WTC11 (cell line): ENCODE measurements around the gene NUMA1. TPM values are rescaled to one million over a fixed set of nuclear protein-coding genes. Genes with fewer than 3 reads are reported as not detected.

Source experiments
- ATAC-seq: fragments of 200-7000 bp; cut with Tn5 transposase; 2 replicates; pipeline ENCODE4 v1.10.0; 2021; ENCODE audit warnings: mild to moderate bottlenecking, moderate library complexity
- CTCF ChIA-PET: fragments of 300-600 bp; sonication (Branson Sonifier 250); formaldehyde crosslinking; loops from one replicate; lab custom pipeline; 2021; ENCODE audit warnings: antibody characterized with exemption; lab: Charles Lee
- POLR2A ChIA-PET: fragments of 350-600 bp; sonication (Branson Sonifier 250); formaldehyde crosslinking; loops from one replicate; lab custom pipeline; 2021; ENCODE audit warnings: antibody characterized with exemption; lab: Charles Lee
- DNase-seq: peaks from one replicate; pipeline ENCODE4 v3.0.0; 2021; ENCODE audit warnings: low spot score
- H3K27ac Mint-ChIP-seq: 2 replicates; pipeline ENCODE4 v1.8.0; 2021; ENCODE audit warnings: mixed read lengths
- H3K27me3 Mint-ChIP-seq: 2 replicates; pipeline ENCODE4 v1.8.0; 2021; ENCODE audit warnings: low read depth, mild to moderate bottlenecking, moderate library complexity, mixed read lengths
- H3K36me3 Mint-ChIP-seq: 2 replicates; pipeline ENCODE4 v1.8.0; 2021; ENCODE audit warnings: mixed read lengths
- H3K4me1 Mint-ChIP-seq: 2 replicates; pipeline ENCODE4 v1.8.0; 2022; ENCODE audit warnings: mixed read lengths
- H3K4me3 Mint-ChIP-seq: 2 replicates; pipeline ENCODE4 v1.8.0; 2021; ENCODE audit warnings: mild to moderate bottlenecking, moderate library complexity, mixed read lengths
- H3K9me3 Mint-ChIP-seq: 2 replicates; pipeline ENCODE4 v1.8.0; 2021; ENCODE audit warnings: mixed read lengths
- AR ChIP-seq: fragments of 250-450 bp; sonication (Bioruptor Pico); IDR thresholded peaks from 2 replicates; pipeline ENCODE4 v1.9.0; 2021; ENCODE audit warnings: mild to moderate bottlenecking
- ATF3 ChIP-seq: sonication (generic); formaldehyde crosslinking; conservative IDR thresholded peaks from 2 replicates; pipeline ENCODE4 v1.8.1; 2022; ENCODE audit warnings: mild to moderate bottlenecking, missing genetic modification reagents
- CDX4 ChIP-seq: fragments of 250-450 bp; sonication (Bioruptor Pico); IDR thresholded peaks from 2 replicates; pipeline ENCODE4 v1.9.0; 2021; ENCODE audit warnings: moderate library complexity, mild to moderate bottlenecking, inconsistent platforms, borderline replicate concordance
- CREM ChIP-seq: sonication (generic); formaldehyde crosslinking; IDR thresholded peaks from 2 replicates; pipeline ENCODE4 v1.8.1; 2022; ENCODE audit warnings: mild to moderate bottlenecking, missing genetic modification reagents, moderate library complexity
- E2F1 ChIP-seq: sonication (generic); formaldehyde crosslinking; IDR thresholded peaks from 2 replicates; pipeline ENCODE4 v1.8.0; 2022; ENCODE audit warnings: mild to moderate bottlenecking, missing genetic modification reagents
- GRHL2 ChIP-seq: fragments of 250-450 bp; sonication (Bioruptor Pico); IDR thresholded peaks from 2 replicates; pipeline ENCODE4 v1.8.0; 2022; ENCODE audit warnings: mild to moderate bottlenecking, moderate library complexity; ENCODE audit not compliant: insufficient replicate concordance, severe bottlenecking
- IRF2 ChIP-seq: sonication (generic); formaldehyde crosslinking; IDR thresholded peaks from 2 replicates; pipeline ENCODE4 v1.8.0; 2022; ENCODE audit warnings: low read depth, missing genetic modification reagents, borderline replicate concordance
- MLX ChIP-seq: sonication (generic); formaldehyde crosslinking; IDR thresholded peaks from 2 replicates; pipeline ENCODE4 v1.8.1; 2023; ENCODE audit warnings: mild to moderate bottlenecking, missing genetic modification reagents, moderate library complexity
- NR1H2 ChIP-seq: sonication (generic); formaldehyde crosslinking; IDR thresholded peaks from 2 replicates; pipeline ENCODE4 v1.9.0; 2021; ENCODE audit warnings: mild to moderate bottlenecking, moderate library complexity, missing genetic modification reagents
- NR3C1 ChIP-seq: sonication (generic); formaldehyde crosslinking; conservative IDR thresholded peaks from 2 replicates; pipeline ENCODE4 v1.8.1; 2023; ENCODE audit warnings: low read depth, mild to moderate bottlenecking, missing genetic modification reagents
- SP1 ChIP-seq: sonication (generic); formaldehyde crosslinking; conservative IDR thresholded peaks from 2 replicates; pipeline ENCODE4 v1.8.1; 2022; ENCODE audit warnings: missing genetic modification reagents
- STAT6 ChIP-seq: sonication (generic); formaldehyde crosslinking; conservative IDR thresholded peaks from 2 replicates; pipeline ENCODE4 v1.8.1; 2023; ENCODE audit warnings: mild to moderate bottlenecking, low read depth, missing genetic modification reagents, moderate library complexity
- TCF7 ChIP-seq: sonication (generic); formaldehyde crosslinking; IDR thresholded peaks from 2 replicates; pipeline ENCODE4 v1.8.0; 2022; ENCODE audit warnings: mild to moderate bottlenecking, low read depth, missing genetic modification reagents, moderate library complexity
- ZNF138 ChIP-seq: sonication (generic); formaldehyde crosslinking; conservative IDR thresholded peaks from 2 replicates; pipeline ENCODE4 v1.8.1; 2022; ENCODE audit warnings: mild to moderate bottlenecking, moderate library complexity, missing genetic modification reagents
- ZNF317 ChIP-seq: sonication (generic); formaldehyde crosslinking; IDR thresholded peaks from 2 replicates; pipeline ENCODE4 v1.8.1; 2023; ENCODE audit warnings: low read depth, mild to moderate bottlenecking, moderate library complexity, missing genetic modification reagents, borderline replicate concordance
- ZNF416 ChIP-seq: fragments of 250-450 bp; sonication (Bioruptor Pico); IDR thresholded peaks from 2 replicates; pipeline ENCODE4 v1.9.0; 2021; ENCODE audit warnings: mild to moderate bottlenecking, inconsistent platforms
- ZNF512 ChIP-seq: sonication (generic); formaldehyde crosslinking; IDR thresholded peaks from 2 replicates; pipeline ENCODE4 v1.8.1; 2022; ENCODE audit warnings: missing genetic modification reagents, borderline replicate concordance
- ZSCAN18 ChIP-seq: fragments of 250-450 bp; sonication (Bioruptor Pico); IDR thresholded peaks from 2 replicates; pipeline ENCODE4 v2.1.2; 2022; ENCODE audit warnings: mild to moderate bottlenecking, moderate library complexity
- total RNA-seq: library from RNA; stranded (reverse); gene quantifications from 3 replicates; pipeline ENCODE4 v1.2.3, GENCODE V29; 2021

Gene NUMA1
- total RNA-seq, 1 experiment from 2014 or later = 147 TPM

- Mint-ChIP-seq H3K4me1 (no peaks in the 10 kb centered on the region), H3K27ac (no peak overlapping the region), H3K36me3 (peaks cover 16% of the 10 kb centered on the region), H3K27me3 (no peaks in the 10 kb centered on the region), H3K4me3 (no peak overlapping the region), H3K9me3 (no peaks in the 10 kb centered on the region)
- POLR2A ChIA-PET = interaction anchor here (0.7 kb wide), 1 partner anchor 13 kb away, joined by 5 read pairs; no protein-coding TSS in a partner anchor
- CTCF ChIA-PET = no interaction called here
- ATAC-seq = no peak
- TF ChIP-seq ATF3 (no peak), TCF7 (no peak), ZNF416 (CRISPR knock-in tag) (no peak), ZNF138 (CRISPR knock-in tag) (no peak), GRHL2 (CRISPR knock-in tag) (no peak), NR1H2 (CRISPR knock-in tag) (no peak), MLX (CRISPR knock-in tag) (no peak), AR (CRISPR knock-in tag) (no peak), CREM (CRISPR knock-in tag) (no peak), NR3C1 (no peak), IRF2 (CRISPR knock-in tag) (no peak), ZNF512 (no peak), STAT6 (CRISPR knock-in tag) (no peak), SP1 (CRISPR knock-in tag) (no peak), ZNF317 (CRISPR knock-in tag) (no peak), E2F1 (CRISPR knock-in tag) (no peak), CDX4 (CRISPR knock-in tag) (no peak), ZSCAN18 (CRISPR knock-in tag) (no peak)
- DNase-seq = no peak
Observed at GRCh38 chr11:71992136-71992730, 88.1 kb downstream of the NUMA1 start.
